Stimulated activated CD8-positive, alpha-beta memory T cell treated with anti-CD3 and anti-CD28 coated beads, Interleukin-15, amount 100 ng/mL, for 1 hour (primary cell): ENCODE data around the gene PCNX1.
"Not testable (repeated sequence)": the region's sequence is repeated elsewhere in the genome, so short reads cannot be mapped to it uniquely, and the experiment has no call there.

Experiments
- DNase-seq: peaks from one replicate; pipeline ENCODE4 v3.0.0-alpha.2; 2020; ENCODE audit warnings: low read depth

The PCNX1 gene

DNA sequence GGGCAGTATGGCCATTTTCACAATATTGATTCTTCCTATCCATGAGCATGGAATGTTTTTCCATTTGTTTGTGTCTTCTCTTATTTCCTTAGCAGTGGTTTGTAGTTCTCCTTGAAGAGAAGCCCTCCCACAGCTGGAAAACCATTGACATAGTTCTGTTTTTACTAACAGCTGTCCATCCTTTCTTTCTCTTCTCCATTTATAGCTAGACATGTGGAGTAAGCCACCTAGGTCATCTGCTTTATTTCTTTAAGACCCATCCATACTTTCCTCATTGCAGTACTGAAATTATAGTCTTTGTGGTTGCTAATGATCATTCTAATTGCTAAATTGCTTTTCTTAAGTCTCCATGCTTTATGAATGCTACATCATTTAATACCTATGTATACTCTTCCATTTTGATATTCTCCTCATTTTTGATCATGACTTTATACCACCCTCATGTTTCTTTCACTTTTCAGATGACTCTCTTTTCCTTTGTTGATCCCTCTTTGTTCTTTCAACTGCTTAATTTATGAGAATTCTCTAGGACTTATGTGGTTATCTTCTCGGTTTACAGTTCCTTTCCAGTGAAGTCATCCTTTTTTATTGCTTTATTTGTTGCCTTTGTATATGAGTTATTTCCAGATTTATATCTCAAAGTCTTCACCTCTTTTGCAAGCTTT lies 114.2 kb downstream of the PCNX1 start:
- no peak for DNase-seq

DNA sequence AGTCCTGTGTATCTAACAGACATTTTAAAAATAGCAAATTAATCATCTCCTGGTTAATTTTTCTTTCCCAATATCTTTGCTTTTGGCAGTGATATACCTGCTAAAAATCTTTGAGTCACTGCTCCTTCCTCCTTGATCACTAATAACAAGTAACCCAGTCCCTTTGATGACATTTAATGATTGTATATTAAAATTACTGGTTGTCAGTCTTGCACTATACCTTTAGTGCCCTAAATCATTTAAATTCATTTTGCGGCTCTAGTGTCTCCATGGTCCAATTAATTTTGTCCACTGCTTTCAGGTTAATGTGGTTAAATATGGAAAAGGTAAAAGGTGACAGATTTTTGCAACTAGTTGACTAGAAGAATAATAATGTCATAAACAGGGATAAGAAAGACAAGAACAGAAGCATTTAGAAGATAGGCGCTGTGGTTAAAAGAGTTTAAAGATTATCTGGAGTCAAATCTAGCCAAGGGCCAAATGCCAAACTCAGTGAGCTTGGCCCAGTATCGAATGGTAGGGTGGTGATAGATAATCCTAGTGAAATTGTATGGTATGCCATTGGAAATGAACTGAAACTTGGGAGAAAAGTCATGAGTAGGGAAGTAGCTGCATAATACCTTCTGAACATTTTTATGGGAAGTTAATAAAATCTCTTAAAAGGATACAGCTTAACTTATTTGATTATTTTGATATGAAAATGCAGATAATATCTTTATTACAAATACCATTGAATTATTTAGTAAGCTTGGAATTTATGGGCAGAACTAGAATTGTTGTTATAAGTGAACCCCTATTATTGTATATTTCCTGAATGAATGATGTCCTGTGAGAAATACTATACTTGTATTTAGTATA lies 115.0 kb downstream of the PCNX1 start:
- no peak for DNase-seq

DNA sequence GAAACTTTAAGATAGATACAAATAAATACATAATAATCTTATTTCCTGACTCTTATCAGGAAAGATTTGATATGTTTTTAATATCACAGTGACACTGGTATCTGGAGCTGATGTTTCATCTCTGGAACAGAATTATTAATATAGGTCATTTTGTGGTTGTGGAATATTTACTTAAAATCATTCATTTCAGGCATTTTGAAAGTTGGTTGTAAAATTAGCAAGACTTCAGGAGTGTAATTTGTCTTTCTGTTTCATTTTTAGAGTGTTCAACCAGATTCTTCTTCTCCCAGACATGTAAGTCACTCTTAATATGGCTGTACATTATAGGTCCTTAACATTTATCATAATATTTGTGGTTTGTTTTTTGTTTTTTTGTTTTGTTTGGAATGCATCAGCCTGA lies 115.7 kb downstream of the PCNX1 start:
- DNase-seq: no peak

DNA sequence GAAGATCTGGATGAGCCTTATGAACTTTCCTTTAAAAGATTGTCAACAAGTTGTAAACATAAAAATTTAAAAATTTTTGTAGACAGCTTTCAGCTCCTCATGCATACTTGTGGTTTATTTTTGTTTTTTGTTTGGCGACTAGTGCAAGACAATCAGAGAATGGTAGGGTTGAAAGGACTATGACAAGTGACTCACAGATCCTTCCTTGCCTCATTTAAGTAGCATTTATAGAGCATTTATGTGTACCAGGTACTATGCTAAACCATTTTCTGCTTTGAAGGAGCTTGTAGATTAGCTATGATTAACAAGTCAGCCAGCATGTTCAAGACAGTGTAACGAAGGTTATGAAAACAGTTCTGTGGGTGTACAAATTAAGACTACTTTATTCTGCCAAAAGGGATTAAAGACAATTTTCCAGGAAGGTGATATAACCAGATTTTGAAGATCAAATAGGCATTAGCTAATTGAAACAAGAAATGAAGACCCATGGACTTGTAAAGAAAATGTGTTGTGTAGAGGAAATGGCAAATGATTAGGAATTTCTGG lies 122.0 kb downstream of the PCNX1 start:
- no peak for DNase-seq

DNA sequence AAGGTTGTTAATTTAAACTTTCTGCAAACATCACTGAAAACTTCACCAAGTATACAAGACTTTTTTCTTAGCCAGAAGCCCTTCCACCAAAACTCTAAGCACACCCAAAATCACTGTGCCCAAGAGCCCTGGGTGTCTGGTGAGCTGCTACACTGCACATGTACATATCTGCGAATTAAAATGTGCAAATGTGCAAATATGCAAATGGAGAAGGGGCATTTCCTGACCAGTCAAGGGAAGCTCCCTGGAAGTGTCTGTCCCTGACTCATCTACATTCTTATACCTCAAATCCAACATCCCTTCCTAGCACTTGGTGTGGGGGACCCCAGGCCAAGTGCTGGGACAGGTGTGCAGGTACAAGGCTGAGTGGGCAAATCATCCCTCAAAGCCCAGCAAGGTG lies 123.7 kb downstream of the PCNX1 start:
- no peak for DNase-seq

DNA sequence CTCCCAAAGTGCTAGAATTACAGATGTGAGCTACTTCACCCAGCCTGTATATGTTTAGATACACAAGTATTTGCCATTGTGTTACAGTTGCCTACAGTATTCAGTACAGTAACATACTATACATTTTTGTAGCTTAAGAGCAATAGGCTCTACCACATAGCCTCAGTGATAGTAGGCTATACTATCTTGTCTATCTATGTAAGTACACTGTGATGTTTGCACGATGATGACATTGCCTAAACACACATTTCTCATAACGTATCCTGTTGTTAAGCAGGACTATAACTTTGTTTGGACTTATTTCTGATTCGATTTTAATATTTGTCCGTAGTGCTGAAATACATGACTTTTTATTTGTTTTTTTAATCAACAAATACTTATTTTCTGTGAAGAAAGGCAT lies 129.2 kb downstream of the PCNX1 start:
- no peak for DNase-seq

DNA sequence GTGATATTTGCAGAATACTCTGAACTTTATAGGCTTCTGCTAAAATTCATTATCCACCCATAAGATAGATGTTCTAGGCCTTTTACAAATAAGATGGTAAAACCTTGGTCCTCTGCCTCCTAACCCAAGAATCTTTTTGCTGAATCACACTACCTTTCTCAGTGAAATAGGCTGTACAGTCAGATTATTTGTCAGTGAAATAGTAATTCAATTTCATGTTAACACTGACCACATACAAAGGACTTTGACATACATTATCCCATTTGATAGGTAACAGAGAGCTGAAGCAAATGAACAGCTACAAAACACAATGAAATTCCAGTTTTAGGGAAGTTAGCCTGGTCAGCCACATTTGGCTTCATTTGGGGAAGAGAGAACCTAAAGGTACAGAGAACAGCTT lies 141.1 kb downstream of the PCNX1 start:
- no peak for DNase-seq

DNA sequence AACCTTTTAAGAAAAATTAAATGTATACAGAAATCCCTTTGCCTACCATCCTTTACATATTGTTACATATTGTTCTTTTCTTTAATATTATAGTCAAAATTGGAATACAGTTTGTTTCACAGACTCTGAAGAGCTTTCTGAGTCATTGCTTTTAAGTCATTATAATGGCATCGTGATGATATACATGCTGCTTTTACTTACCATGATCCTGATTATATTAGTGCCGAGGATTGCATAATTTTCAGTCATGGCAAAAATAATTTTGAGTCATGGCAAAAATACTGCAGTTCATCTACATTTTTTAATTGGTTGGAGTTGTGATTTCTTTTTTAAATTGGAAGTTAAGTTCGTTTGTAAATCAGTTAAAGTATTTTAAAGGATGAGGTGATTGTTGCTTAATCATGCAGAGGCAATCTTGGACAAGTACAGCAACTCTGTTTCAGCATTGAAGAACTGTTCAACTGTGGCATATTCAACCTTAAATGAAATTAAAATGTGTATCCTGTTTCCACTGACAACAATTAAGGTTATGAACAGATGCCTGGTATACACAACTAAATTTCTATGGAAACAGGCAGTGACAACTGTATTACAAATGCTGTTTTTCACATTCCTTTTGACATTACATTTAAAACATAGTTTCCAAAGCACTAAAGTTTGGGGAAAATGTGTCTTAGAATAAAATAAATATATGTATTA lies 142.3 kb downstream of the PCNX1 start:
- DNase-seq: no peak

DNA sequence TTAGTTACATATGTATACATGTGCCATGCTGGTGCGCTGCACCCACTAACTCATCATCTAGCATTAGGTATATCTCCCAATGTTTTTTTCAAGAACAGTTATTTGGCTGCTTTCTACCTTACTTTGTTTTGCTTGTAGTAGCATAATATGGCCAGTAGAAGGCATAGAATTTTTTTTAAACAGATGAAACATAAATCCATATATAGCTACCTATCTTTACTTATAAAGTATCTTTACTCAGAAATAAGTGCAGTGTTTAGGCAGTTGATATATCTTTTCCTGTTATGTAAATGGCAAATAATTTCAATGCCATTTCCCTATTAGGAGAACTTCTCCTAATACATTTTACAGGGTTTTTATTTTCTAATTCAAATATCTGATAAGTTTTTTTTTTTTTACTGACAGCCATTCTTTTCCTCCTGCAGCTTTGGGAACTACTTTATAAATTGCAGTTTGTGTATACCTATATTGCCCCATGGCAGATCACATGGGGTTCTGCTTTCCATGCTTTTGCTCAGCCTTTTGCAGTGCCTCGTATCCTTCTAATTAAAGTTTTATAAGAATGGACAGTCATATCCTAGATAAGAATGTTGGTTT lies 143.1 kb downstream of the PCNX1 start:
- no peak for DNase-seq

DNA sequence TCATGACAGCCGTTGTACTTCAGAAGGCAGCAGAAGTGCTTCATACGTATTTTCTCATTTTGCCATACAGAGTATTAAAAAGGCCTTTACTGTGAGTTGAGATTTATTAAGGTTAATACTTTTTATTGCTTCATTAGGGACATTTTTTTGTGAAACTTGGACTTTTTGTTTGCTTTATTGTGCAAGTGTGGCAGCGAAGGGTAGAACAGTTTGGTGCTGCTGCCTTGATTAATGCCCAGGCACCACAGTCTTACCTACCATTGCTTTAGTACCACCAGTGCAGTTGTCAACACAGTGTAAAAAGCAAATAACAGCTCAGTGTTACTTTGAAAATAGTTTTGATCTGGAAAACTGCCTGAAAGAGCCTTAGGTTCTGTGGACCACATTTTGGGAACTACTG lies 147.4 kb downstream of the PCNX1 start:
- no peak for DNase-seq

DNA sequence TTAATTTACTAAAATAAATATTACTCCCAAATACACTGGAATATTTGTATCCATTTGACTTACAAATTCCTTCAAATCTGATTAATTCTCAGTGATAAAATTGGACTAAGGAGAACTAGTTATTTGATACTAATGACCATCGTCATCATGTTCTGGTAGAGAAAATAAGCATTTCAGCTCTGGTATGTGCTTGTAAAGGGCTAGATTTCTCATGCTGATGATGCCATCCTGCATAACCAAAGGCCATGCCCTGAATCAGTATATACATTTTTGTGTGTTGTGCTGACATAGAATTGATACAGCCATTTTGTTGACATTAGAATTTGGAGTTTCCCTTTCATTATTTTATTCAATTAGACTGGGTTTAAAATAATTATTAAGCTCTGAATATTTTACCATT lies 148.9 kb downstream of the PCNX1 start:
- no peak for DNase-seq

DNA sequence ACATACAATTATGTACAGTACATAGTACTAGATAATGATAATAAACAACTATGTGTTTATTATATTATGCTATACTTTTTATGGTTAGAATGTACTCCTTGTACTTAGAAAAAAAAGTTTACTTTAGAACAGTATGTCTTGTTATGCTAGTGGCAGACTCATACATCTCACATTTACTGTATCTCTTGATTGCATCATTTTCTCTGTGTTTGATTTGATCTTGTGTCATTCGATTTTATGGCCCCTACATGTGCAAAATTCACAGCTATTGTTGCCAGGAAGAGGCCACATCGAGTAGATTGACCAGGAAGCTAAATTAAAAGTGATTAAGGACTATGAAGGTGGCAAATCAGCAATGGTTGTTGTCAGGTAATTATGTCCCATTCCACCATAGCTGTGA lies 153.0 kb downstream of the PCNX1 start:
- no peak for DNase-seq

DNA sequence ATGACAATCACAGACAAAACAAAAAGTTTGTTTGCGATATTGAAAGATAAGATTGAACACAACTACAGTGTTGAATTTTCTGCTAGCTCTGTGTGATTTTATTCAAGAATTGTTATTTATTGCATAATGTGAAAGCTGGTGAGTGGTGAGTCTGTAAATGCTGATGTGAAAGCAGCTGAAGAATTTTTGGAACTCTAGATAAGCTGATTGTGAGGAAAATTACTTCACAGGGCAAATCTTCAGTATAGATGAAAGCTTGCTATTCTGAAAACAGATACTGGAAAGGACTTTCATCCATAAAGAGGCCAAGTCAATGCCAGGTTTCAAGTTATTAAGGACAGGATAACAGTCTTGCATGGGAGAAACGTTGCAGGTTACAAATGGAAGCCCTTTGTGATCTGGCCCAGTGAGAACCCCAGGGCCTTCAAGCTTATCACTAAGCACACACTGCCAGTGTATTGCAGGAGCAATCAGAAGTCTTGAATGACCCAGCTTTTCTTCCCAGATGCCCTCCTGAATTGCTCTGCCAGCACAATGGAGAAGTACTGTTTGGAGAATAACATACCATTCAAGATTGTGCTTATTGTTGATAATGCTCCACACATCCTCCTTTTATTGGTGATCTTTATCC lies 153.7 kb downstream of the PCNX1 start:
- no peak for DNase-seq

DNA sequence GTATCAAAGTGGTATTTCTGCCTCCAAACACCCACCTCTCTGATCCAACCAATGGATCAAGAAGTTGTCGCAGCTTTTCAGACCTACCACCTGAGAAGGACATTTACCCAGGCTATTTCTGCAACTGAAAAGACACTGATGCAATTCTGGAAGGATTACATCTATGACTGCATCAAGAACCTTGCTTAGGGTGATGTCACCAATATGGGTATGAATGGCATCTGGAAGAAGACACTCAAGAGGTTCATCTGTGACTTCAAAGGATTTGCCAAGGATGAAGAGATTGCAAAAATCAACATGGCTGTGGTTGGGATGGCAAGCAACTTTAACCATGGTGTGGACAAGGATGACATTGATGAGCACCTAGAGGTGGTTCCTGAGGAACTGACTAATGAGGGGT lies 154.2 kb downstream of the PCNX1 start:
- no peak for DNase-seq

DNA sequence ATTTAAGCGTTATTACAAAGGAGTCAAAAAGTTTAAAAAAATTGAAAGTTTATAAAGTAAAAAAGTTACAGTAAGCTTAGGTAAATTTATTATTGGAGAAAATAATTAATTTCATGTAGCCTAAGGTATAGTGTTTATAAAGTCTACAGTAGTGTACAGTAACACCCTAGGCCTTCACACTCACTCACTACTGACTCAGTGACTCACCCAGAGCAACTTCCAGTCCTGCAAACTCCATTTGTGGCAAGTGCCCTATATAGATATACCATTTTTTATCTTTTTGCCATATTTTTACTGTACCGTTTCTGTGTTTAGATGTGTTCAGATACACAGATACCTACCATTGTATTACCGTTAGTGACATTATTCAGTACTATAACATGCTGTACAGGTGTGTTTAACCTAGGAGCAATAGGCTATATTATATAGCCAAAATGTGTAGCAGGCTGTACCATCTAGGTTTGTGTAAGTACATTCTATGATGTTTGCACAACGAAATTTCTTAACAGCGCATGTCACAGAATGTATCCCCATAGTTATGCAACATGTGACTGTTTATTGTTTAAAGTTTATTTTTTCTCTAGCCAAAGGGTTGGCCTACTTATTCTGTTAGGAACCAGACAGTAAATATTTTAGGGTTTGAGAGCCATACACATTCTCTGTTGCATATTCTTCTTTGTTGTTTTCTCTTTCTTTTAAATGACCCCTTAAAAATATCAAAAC lies 155.5 kb downstream of the PCNX1 start:
- no peak for DNase-seq

DNA sequence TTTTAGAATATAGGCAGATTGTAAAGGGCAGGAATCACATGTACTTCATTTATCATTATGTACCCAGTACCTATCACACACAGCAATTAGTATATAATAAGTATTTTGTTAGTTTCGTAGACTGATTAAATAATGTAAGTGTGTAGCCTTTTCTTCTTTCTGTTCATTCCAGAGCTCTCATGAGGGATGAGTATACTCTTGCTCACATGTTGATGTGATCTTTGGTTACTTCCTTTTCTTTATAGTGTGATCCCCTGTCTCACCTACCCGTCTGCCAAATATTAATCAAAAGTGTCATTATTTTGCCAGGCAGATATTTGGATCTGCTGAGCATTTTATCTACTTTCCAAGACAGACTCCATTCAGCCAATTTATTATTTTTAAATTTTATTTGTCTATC lies 156.1 kb downstream of the PCNX1 start:
- DNase-seq: no peak

DNA sequence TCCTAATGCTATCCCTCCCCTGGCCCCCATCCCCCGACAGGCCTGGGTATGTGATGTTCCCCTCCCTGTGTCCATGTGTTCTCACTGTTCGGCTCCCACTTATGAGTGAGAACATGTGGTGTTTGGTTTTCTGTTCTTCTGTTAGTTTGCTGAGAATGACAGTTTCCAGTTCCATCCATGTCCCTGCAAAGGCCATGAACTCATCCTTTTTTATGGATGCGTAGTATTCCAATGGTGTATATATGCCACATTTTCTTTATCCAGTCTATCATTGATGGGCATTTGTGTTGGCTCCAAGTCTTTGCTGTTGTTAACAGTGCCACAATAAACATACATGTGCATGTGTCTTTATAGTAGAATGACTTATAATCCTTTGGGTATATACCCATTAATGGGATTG lies 157.5 kb downstream of the PCNX1 start:
- not testable (repeated sequence) for DNase-seq

DNA sequence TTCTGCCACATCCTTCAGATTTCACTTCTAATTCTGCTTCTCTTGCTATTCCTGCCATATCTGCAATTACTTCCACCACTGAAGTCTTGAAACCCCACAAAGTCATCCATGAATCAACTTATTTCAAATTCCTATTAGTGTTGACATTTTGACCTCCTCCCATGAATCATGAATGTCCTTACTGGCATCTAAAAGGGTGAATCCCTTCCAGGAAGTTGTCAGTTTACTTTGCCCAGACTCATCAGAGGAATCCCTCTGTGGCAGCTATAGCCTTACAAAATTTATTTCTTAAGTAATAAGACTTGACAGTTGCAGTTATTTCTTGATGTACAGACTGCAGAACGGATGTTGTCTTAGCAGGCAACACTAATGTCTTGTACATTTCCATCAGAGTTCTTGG lies 162.9 kb downstream of the PCNX1 start:
- DNase-seq: no peak

DNA sequence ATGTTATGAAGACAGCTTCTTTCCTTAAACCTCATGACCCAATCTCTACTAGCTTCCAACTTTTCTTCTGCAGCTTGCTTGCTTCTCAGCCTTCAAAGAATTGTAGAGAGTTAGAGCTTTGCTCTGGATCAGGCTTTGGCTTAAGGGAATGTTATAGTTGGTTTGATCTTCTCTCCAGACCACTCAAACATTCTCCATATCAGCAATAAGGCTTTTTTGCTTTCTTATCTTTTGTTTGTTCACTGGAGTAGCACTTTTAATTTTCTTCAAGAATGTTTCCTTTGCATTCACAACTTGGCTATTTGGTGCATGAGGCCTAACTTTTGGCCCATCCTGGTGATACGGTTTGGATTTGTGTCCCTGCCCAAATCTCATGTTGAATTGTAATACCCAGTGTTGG lies 163.8 kb downstream of the PCNX1 start:
- DNase-seq: no peak

DNA sequence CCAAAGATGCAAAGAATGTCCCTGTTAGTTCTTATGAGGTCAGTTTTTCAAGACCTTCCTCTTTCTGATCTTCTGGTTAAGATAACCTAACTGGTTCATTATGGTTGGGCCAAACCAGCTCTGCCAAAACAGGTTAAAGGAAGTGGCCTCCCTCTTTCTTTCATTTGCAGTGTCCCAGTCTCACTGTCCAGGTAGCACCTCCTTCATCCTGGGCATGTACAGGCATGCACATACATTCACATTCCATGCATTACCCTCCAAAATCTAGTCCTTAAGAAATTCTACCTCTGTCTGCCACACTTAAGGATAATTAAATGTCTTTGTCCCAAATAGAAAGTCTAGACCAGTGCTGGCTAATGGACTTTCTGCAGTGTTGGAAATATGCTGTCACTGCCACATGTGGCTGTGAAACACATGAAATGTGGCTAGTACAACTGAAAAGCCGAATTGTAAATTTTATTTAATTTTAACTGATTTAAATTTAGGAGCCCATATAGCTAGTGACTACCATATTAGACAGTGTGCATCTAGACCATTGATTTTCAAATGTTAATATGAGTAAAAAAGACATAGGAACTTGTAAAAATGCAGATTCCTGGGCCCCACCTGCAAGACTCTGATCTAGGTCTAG lies 169.3 kb downstream of the PCNX1 start:
- DNase-seq: no peak

DNA sequence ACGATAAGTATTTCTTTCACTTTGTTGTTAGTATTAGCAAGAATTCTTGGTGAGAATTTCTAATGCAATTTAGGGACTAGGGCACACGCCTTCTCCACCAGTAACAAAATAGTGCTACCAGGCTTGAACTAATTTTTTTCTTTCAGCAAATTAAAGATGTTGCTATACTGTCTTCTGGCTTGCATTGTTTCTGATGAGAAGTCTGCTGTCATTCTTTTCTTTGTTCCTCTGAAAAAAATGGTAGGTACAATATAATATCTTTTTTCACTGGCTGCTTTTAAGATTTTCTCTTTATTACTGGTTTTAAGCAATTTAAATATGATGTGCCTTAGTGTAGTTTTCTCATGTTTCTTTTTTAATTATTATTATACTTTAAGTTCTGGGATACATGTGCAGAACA lies 171.2 kb downstream of the PCNX1 start:
- DNase-seq: no peak
